Mucosa of stomach (tissue), 1 donor: ENCODE measurements around the gene SYNGR3.

Source experiments
- H3K27me3 ChIP-seq: one replicate; pipeline ENCODE4 v1.7.0; 2013; ENCODE audit warnings: mild to moderate bottlenecking, low read length; ENCODE audit not compliant: control insufficient read depth, insufficient read depth
- H3K36me3 ChIP-seq: one replicate; pipeline ENCODE4 v1.7.0; 2013; ENCODE audit warnings: low read length; ENCODE audit not compliant: control insufficient read depth, insufficient read depth
- H3K4me1 ChIP-seq: one replicate; pipeline ENCODE4 v1.7.0; 2013; ENCODE audit warnings: mild to moderate bottlenecking, low read length; ENCODE audit not compliant: control insufficient read depth, insufficient read depth
- H3K4me3 ChIP-seq: one replicate; pipeline ENCODE4 v1.7.0; 2013; ENCODE audit warnings: low read length
- H3K9ac ChIP-seq: one replicate; pipeline ENCODE4 v1.7.0; 2013; ENCODE audit warnings: mild to moderate bottlenecking, low read length, moderate library complexity
- H3K9me3 ChIP-seq: one replicate; pipeline ENCODE4 v1.7.0; 2013; ENCODE audit warnings: mild to moderate bottlenecking, low read length, moderate library complexity; ENCODE audit not compliant: control insufficient read depth
- donor health status: Pancreatic carcinoma.

The SYNGR3 gene

DNA sequence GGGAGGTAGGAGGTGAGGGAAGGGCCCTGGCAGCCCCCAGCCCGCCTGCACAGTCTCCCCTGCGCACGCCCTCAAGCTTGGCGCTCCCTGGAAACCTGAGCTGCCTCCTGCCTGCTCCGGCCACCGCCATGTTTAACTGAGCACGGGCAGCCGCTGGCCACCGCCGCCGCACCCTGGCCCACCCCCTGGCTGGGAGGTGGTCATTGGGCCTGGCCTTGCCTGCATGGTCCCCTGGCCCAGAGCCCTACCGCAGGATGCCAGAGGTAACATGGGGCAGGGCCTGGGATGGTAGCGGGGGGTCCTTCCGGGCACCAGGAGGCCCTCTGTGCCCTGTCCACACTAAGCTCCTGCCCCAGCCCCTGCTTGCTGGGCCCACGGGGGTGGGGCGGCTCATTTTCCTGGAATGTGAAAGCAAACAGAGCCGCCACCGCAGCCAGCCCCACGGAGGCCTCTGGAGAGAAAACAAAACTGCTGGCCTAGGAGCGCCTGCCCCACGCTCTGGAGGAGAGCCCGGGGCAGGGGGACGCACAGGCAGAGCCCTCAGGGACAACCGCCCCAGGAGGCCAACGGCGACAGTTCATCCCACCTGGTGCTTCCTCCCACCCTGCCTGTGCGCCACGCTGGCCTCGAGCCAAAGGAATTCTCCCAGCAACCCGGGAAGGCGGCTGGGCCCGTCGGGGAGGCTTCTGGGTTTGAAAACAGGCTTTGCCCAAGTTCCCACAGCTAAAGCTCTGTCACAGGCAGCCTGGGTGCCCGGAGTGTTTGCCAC lies 45.8 kb downstream of the SYNGR3 start:
- peak overlapping the region; percentile 31 for H3K4me3 ChIP-seq
- H3K9ac ChIP-seq = peak overlapping the region; percentile 76
- peaks cover 9% of the 10 kb centered on the region for H3K36me3 ChIP-seq

DNA sequence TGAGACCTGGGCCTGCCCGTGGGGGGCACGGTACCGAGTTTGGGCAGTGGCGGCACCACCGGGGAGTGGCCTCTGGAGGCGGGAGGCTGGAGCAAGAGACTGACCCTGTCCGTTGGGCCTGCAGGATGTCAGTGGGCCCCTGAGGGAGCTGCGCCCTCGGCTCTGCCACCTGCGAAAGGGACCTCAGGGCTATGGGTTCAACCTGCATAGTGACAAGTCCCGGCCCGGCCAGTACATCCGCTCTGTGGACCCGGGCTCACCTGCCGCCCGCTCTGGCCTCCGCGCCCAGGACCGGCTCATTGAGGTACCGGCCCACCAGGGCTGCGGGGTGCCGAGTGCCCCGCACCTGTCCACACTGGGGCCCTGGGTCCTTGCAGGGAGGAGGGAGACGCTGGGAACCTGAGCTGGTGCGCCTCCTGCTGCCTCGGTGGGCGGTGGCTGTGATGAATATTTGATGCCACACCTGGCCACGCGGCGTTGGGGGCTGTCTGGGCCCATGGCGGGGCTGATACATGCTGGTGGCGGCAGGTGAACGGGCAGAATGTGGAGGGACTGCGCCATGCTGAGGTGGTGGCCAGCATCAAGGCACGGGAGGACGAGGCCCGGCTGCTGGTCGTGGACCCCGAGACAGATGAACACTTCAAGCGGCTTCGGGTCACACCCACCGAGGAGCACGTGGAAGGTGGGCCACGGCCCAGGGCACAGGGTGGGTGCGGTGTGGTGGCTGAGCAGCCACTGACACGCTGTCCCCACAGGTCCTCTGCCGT lies 46.6 kb downstream of the SYNGR3 start:
- Histone ChIP-seq H3K27me3 (no peaks in the 10 kb centered on the region), H3K9ac (peak overlapping the region; percentile 76), H3K4me1 (peaks cover 91% of the 10 kb centered on the region), H3K4me3 (peak overlapping the region; percentile 31), H3K36me3 (peaks cover 9% of the 10 kb centered on the region), H3K9me3 (no peaks in the 10 kb centered on the region)

More for the DNA sequence above, 45.8 kb downstream of the SYNGR3 start:
- H3K9me3 ChIP-seq = no peaks in the 10 kb centered on the region
- peaks cover 83% of the 10 kb centered on the region for H3K4me1 ChIP-seq
- H3K27me3 ChIP-seq = no peaks in the 10 kb centered on the region

DNA sequence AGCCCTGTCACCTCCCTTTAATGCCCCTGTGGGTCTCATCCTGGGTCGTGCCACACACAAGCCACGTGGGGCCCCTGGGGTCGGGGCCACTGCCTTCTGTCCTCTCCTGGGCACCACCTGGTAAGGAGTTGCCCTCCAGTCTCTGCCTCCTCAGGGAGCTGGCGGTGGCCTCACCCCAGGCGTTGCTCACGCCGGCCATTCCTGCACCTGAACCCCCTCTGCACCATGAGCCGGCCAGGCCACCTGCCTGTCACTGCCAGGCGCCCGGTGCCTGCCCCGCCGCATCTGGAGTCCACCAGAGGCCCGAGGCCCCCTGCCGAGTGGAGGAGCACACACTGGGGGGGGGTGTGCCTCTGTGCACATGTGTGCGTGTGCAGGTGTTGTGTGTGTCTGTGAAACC lies 47.3 kb downstream of the SYNGR3 start:
- Histone ChIP-seq H3K36me3 (peaks cover 9% of the 10 kb centered on the region), H3K9ac (no peak overlapping the region), H3K4me3 (no peak overlapping the region), H3K4me1 (peaks cover 98% of the 10 kb centered on the region), H3K27me3 (no peaks in the 10 kb centered on the region), H3K9me3 (no peaks in the 10 kb centered on the region)

DNA sequence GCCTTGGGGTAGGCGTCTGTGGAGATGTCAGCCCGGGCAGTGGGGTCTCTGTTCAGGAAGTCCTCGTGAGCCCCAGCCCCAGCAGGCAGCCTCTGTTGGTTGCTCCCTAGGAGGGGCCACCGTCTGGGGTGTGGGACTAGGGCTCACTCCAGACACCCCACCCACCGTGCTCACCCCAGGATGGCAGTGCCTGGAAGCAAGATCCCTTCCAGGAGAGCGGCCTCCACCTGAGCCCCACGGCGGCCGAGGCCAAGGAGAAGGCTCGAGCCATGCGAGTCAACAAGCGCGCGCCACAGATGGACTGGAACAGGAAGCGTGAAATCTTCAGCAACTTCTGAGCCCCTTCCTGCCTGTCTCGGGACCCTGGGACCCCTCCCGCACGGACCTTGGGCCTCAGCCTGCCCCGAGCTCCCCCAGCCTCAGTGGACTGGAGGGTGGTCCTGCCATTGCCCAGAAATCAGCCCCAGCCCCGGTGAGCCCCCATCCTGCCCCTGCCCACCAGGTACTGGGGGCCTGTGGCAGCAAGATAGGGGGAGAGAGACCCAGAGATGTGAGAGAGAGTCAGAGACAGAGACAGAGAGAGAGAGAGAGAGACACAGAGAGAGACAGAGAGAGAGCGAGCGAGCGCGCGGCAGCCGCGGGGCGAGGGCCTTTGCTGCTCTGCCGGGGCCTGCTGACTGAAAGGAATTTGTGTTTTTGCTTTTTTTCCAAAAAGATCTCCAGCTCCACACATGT lies 48.0 kb downstream of the SYNGR3 start:
- Histone ChIP-seq H3K36me3 (peaks cover 9% of the 10 kb centered on the region), H3K9me3 (no peaks in the 10 kb centered on the region), H3K27me3 (no peaks in the 10 kb centered on the region), H3K4me3 (no peak overlapping the region), H3K4me1 (peaks cover 96% of the 10 kb centered on the region), H3K9ac (no peak overlapping the region)

DNA sequence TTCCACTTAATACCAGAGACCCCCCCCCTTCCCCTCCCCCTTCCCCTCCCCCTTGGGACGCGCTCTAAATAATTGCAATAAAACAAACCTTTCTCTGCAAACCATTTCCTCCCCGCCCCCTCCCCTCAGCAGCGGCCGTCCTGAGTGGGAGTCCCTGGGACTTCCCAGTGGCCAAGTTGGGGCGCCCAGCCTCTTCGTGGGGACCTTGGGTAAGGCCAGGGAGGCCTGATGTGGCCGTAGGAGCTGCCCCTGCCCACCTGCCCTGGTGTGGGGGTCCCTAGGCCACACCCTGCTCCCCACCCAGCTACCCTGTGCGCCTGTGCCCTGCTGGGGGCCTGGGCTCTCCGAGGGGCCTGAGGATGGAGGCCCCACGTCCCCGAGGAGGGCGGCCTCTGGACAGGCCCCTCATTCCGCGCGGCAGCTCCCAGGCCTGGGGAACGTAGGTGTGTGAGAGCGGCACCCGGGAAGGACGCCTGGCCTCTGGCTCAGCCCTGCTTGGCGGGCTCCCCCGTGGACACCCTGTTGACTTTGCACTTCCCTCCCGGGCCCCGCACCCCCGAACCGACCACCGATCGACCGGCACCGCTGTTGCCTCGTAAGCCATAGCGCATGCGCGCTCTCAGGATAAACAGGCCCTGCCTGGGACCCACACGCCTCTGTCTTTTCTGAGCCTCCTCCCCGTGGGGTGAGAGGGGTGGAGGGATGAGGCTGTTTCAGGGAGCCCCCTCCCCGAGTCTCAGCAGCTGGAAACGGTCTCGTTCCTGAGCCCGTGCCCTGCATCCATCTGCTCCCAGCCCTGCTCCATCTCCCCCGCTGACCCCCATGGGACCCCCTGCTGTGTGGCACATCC lies 48.8 kb downstream of the SYNGR3 start:
- no peak overlapping the region for H3K9ac ChIP-seq
- H3K9me3 ChIP-seq = no peaks in the 10 kb centered on the region
- H3K27me3 ChIP-seq = no peaks in the 10 kb centered on the region
- H3K4me1 ChIP-seq = peaks cover 96% of the 10 kb centered on the region
- peaks cover 9% of the 10 kb centered on the region for H3K36me3 ChIP-seq
- H3K4me3 ChIP-seq = no peak overlapping the region

DNA sequence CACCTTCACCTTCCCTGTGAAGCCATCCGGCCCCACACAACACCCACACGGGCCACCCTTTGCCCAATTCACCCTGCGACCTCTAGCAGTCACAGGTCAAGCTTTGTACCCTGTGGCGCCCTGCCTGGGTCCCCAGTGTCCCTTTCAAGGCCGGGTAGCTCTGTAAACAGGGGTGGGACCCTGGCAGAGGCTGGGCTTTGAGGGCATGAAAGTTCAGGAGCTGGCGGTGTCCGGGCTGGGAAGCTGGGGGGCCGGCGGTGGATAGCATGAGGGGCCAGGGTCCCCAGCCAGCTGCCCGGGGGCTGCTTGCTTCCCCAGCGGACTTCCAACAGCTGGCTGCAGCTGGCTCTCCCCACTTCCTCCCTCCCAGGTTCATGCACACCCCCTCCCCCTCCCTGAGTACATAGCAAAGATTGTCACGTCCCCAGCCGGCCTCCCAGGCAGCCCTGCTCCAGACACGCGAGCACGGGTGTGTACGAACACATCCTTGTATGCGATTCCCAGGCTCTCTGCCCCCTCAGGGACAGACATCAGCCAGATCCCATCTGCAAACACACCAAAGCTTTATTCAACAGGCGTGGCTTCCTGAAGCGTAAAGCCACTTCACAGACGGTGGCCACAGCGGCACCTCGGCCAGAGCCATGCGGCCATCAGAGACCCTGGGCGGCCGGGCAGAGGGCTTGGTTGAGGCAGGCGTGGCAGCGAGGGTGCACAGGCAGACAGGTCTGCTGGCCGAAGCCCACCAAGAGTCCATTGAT lies 49.7 kb downstream of the SYNGR3 start:
- Histone ChIP-seq H3K4me3 (no peak overlapping the region), H3K4me1 (peaks cover 98% of the 10 kb centered on the region), H3K36me3 (peaks cover 9% of the 10 kb centered on the region), H3K9me3 (no peaks in the 10 kb centered on the region), H3K27me3 (no peaks in the 10 kb centered on the region), H3K9ac (no peak overlapping the region)

DNA sequence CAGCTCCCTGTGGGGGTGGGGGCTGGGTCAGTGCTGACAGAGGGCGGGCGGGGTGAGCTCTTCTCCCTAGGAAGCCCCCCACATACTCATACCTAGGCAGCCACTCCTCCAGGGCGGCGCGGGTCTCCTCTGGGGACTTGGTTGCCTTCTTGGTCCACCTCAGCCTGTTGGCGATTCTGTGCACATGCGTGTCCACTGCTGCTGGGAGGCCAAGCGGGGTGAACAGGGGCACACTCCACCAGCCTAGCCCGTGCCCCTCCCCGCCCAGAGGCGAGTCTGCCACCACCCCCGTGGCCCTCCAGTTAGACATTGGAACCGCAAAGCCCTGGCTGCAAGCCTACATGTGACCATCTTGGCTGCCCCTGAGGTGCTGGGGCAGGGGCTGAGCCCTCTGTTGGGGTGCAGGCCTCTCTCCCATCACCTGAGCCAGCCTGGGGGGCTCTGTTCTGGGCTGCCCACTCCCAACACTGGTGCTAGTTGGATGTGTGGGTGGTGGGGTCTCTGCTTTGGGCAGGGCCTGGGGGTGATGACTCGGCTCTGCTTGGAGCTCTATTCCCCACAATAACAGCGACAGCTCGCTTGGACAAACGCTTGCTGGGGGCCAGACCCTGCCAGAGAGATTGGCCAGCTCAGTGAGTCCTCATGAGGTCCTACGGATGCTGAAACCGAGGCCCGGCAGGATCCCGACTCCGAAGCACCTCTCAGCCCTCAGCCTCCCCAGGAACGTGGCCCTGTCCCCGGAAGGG lies 50.4 kb downstream of the SYNGR3 start:
- H3K4me1 ChIP-seq = peaks cover 92% of the 10 kb centered on the region
- H3K36me3 ChIP-seq = peaks cover 9% of the 10 kb centered on the region
- H3K9me3 ChIP-seq = no peaks in the 10 kb centered on the region
- no peaks in the 10 kb centered on the region for H3K27me3 ChIP-seq
- H3K4me3 ChIP-seq = no peak overlapping the region
- H3K9ac ChIP-seq = peak overlapping the region; percentile 62

DNA sequence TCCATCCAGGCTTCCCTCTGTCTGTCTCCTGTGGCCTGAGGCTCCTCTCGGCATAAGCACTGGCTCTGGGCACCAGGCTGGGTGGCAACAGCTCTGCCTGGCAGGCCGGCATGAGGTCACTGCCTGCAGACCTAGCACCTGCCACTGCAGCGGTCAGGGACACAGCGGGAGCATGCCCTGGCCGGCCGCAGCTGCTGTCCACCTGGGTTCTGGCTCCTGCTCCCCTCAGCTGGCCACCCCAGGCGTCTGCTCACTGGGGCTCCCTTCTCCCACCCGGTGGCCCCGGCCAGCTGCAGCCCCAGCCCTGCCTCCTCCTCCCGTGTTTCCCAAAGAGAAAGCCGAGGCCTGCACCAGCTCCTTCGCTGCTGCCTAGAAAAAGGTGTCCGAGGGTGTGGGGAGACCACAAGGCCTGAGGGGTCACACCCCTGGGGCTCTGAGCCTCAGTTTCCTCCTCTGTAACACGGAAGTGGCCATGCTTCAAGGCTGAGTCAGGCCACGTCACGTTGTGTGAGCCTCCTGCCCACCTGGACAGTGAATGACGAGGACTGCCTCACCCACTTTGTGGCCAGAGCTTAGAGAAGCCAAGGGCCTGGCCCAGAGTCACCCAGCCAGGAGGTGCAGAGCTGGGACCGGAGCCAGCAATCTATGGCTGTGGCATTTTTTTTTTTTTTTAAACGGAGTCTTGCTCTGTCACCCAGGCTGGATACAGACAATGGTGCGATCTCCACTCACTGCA lies 51.2 kb downstream of the SYNGR3 start:
- Histone ChIP-seq H3K9me3 (no peaks in the 10 kb centered on the region), H3K4me3 (no peak overlapping the region), H3K4me1 (peaks cover 84% of the 10 kb centered on the region), H3K9ac (peak overlapping the region; percentile 62), H3K36me3 (peaks cover 9% of the 10 kb centered on the region), H3K27me3 (no peaks in the 10 kb centered on the region)

DNA sequence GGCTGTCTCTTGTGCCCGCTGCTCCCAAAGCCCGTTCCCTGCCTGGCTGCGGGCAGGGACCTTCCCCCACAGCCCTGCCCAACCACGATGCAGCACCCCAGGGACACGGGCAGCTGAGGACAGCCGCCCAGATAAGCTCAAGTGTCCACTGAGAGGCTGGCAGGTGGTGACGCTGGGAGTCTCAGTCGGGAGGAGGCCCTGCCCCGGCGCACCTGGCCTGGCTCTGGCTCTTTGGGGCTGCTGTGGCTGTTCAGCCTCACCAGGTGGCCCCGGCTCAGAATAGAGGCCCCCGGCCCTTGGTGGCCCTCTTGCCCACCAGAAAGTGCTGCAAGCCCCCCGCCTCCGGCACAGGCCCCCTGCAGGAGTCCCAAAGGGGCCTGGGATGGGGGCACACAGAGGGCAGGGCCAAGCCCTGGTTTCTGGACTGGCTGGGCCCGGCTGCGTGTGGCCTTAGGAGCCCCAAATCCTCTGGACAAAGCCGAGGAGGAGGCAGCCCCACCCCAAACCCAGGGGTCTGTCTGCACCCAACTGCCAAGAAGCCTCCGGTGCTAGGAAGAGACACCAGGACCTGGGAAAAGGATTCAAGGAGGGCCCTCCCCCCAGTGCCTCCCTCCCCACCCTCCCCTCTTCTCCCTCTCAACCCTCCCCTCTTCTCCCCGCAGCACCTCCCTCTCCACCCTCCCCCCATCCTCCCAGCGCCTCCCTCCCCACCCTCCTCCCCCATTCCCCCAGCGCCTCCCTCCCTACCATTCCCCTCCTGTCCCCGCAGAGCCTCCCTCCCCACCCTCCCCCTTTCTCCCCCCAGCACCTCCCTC lies 52.6 kb downstream of the SYNGR3 start:
- H3K27me3 ChIP-seq = no peaks in the 10 kb centered on the region
- H3K4me1 ChIP-seq = peaks cover 82% of the 10 kb centered on the region
- peaks cover 2% of the 10 kb centered on the region for H3K36me3 ChIP-seq
- H3K9me3 ChIP-seq = no peaks in the 10 kb centered on the region
- H3K4me3 ChIP-seq = no peak overlapping the region
- peak overlapping the region; percentile 62 for H3K9ac ChIP-seq
